Measurements from ENCODE around the gene SPRR4. TPM values are rescaled to one million over a fixed set of nuclear protein-coding genes. Genes with fewer than 3 reads are reported as not detected.
"Not testable (repeated sequence)": the region's sequence is repeated elsewhere in the genome, so short reads cannot be mapped to it uniquely, and the experiment has no call there.

Gene SPRR4
- total RNA-seq, 1 experiment from 2014 or later: not detected

GRCh38 chr1:153021829-153022228 lies 51.4 kb downstream of the SPRR4 start:
- DNase-seq (ENCODE audit: low read depth): not testable (repeated sequence)

Small RNA genes lying within 50 kb of the gene (small RNA-seq; reads per million reads assigned to genes)
- not detected for gene RF00322
- gene SPRR1A: not detected

Other genes with a start within 250 kb of the SPRR4 start
- not detected in 2 replicates for gene KPRP, start 212.6 kb upstream of the SPRR4 start, total RNA-seq (2014; rRNA removed; shearing (Covaris generic))
- not detected in 2 replicates for gene LCE1F, start 195.5 kb upstream of the SPRR4 start, total RNA-seq (2014; rRNA removed; shearing (Covaris generic))
- gene LCE1E, start 184.4 kb upstream of the SPRR4 start, total RNA-seq (2014; rRNA removed; shearing (Covaris generic)): 0.43 TPM in 1 of 2 replicates, not detected in the other
- not detected in 2 replicates for gene LCE1D, start 173.9 kb upstream of the SPRR4 start, total RNA-seq (2014; rRNA removed; shearing (Covaris generic))
- not detected in 2 replicates for gene LCE1C, start 164.0 kb upstream of the SPRR4 start, total RNA-seq (2014; rRNA removed; shearing (Covaris generic))
- not detected in 2 replicates for gene LCE1B, start 158.7 kb upstream of the SPRR4 start, total RNA-seq (2014; rRNA removed; shearing (Covaris generic))
- not detected in 2 replicates for gene LCE1A, start 143.2 kb upstream of the SPRR4 start, total RNA-seq (2014; rRNA removed; shearing (Covaris generic))
- gene LCE6A, start 127.8 kb upstream of the SPRR4 start, total RNA-seq (2014; rRNA removed; shearing (Covaris generic)): not detected in 2 replicates
- gene LCE7A, start 110.7 kb upstream of the SPRR4 start, total RNA-seq (2014; rRNA removed; shearing (Covaris generic)): not detected in 2 replicates
- not detected in 2 replicates for gene SMCP, start 92.3 kb upstream of the SPRR4 start, total RNA-seq (2014; rRNA removed; shearing (Covaris generic))
- gene IVL, start 62.1 kb upstream of the SPRR4 start, total RNA-seq (2014; rRNA removed; shearing (Covaris generic)): 0.26 and 0.33 TPM in 2 replicates
- gene SPRR5, start 23.4 kb upstream of the SPRR4 start, total RNA-seq (2014; rRNA removed; shearing (Covaris generic)): not detected in 2 replicates
- gene SPRR1A, start 13.4 kb downstream of the SPRR4 start, total RNA-seq (2014; rRNA removed; shearing (Covaris generic)): not detected in 2 replicates
- gene SPRR3, start 31.1 kb downstream of the SPRR4 start, total RNA-seq (2014; rRNA removed; shearing (Covaris generic)): not detected in 2 replicates
- gene SPRR1B, start 60.6 kb downstream of the SPRR4 start, total RNA-seq (2014; rRNA removed; shearing (Covaris generic)): not detected in 2 replicates
- gene SPRR2D, start 70.5 kb downstream of the SPRR4 start, total RNA-seq (2014; rRNA removed; shearing (Covaris generic)): 1.5 TPM in 1 of 2 replicates, not detected in the other
- gene SPRR2A, start 86.9 kb downstream of the SPRR4 start, total RNA-seq (2014; rRNA removed; shearing (Covaris generic)): not detected in 2 replicates
- gene SPRR2B, start 101.0 kb downstream of the SPRR4 start, total RNA-seq (2014; rRNA removed; shearing (Covaris generic)): not detected in 2 replicates
- gene SPRR2E, start 123.9 kb downstream of the SPRR4 start, total RNA-seq (2014; rRNA removed; shearing (Covaris generic)): not detected in 2 replicates
- gene SPRR2F, start 142.9 kb downstream of the SPRR4 start, total RNA-seq (2014; rRNA removed; shearing (Covaris generic)): not detected in 2 replicates
- not detected in 2 replicates for gene SPRR2G, start 180.2 kb downstream of the SPRR4 start, total RNA-seq (2014; rRNA removed; shearing (Covaris generic))
- not detected in 2 replicates for gene LELP1, start 232.8 kb downstream of the SPRR4 start, total RNA-seq (2014; rRNA removed; shearing (Covaris generic))
- 1.3 and 2.0 TPM in 2 replicates for gene PRR9, start 246.9 kb downstream of the SPRR4 start, total RNA-seq (2014; rRNA removed; shearing (Covaris generic))